Colonic mucosa (tissue), 4 donors: ENCODE data around the gene FAIM2. TPM values are rescaled to one million over a fixed set of nuclear protein-coding genes. Genes with fewer than 3 reads are reported as not detected.
A peak's percentile ranks its signal among the peaks of the same experiment; 100 is the strongest.

ENCODE experiments used
- DNase-seq: peaks from one replicate; pipeline ENCODE4 v3.0.0-alpha.2; 2020
- H3K27ac ChIP-seq: fragments of 200-600 bp; one replicate; pipeline ENCODE4 v1.8.0; 2021
- H3K27me3 ChIP-seq: fragments of 200-600 bp; one replicate; pipeline ENCODE4 v1.8.0; 2021
- H3K36me3 ChIP-seq: fragments of 200-600 bp; one replicate; pipeline ENCODE4 v1.8.0; 2021
- H3K4me1 ChIP-seq: fragments of 200-600 bp; one replicate; pipeline ENCODE4 v1.8.0; 2021; ENCODE audit warnings: mild to moderate bottlenecking
- H3K4me3 ChIP-seq: fragments of 200-600 bp; one replicate; pipeline ENCODE4 v1.8.0; 2021
- H3K9ac ChIP-seq, 2 donors: one replicate each; pipeline ENCODE4 v1.7.0; 2013; ENCODE audit warnings: control low read depth in 2 of 2, low read depth in 2 of 2, low read length in 2 of 2
- H3K9me3 ChIP-seq: fragments of 200-600 bp; one replicate; pipeline ENCODE4 v1.8.0; 2021
- CTCF ChIP-seq: fragments of 200-600 bp; IDR thresholded peaks from one replicate; pipeline ENCODE4 v1.8.0; 2022; ENCODE audit warnings: antibody characterized with exemption, mild to moderate bottlenecking
- intact Hi-C: fragments of 100-400 bp; cut with DNase I; formaldehyde crosslinking; loops from one replicate; pipeline ENCODE4 v1.14.1; 2022
- total RNA-seq, 2 donors: library from RNA; stranded (reverse); fragmentation: NEBNext Ultra II Directional in 1 of 2; extraction: Animal tissue kit (Norgen Biotek cat#: 25700) in 1 of 2; gene quantifications; one replicate each; pipeline ENCODE4 v1.2.1, GENCODE V29; 2021
- donor health status: healthy.
- donor health status: DM: no; HTN: no; CAD: no.
- donor health status: DM: no; HTN: no; CAD: no.

The FAIM2 gene
- total RNA-seq, 2 donors from 2014 or later: 2.8 to 3.6 TPM

- Histone ChIP-seq H3K4me1 (peaks cover 5% of the 10 kb centered on the region), H3K9ac (no peak overlapping the region), H3K27ac (no peak overlapping the region), H3K9me3 (no peaks in the 10 kb centered on the region), H3K36me3 (no peaks in the 10 kb centered on the region), H3K27me3 (no peaks in the 10 kb centered on the region), H3K4me3 (no peak overlapping the region)
- no peak for TF ChIP-seq CTCF
- intact Hi-C loops: no loop called here
- DNase-seq: no peak
These were observed 57.7 kb downstream of the FAIM2 start for GRCh38 chr12:49846032-49846431.

GRCh38 chr12:49843876-49844437 is 59.7 kb downstream of the FAIM2 start:
- no peak overlapping the region for H3K9ac ChIP-seq
- H3K9me3 ChIP-seq: no peaks in the 10 kb centered on the region
- H3K4me3 ChIP-seq: no peak overlapping the region
- no peak for DNase-seq
- no peaks in the 10 kb centered on the region for H3K36me3 ChIP-seq
- peaks cover 5% of the 10 kb centered on the region for H3K4me1 ChIP-seq
- no peaks in the 10 kb centered on the region for H3K27me3 ChIP-seq
- intact Hi-C loops: no loop called here
- H3K27ac ChIP-seq: no peak overlapping the region
- TF ChIP-seq CTCF: no peak

- DNase-seq: no peak
- intact Hi-C loops: no loop called here
- peak overlapping the region in 1 of 2 donors; percentile 95 for H3K9ac ChIP-seq
- peak overlapping the region; percentile 66 for H3K4me3 ChIP-seq
- no peak for TF ChIP-seq CTCF
- peaks cover 5% of the 10 kb centered on the region for H3K4me1 ChIP-seq
- no peaks in the 10 kb centered on the region for H3K27me3 ChIP-seq
- H3K27ac ChIP-seq: peak overlapping the region; percentile 88
- no peaks in the 10 kb centered on the region for H3K36me3 ChIP-seq
- no peaks in the 10 kb centered on the region for H3K9me3 ChIP-seq
These were observed 60.3 kb downstream of the FAIM2 start for GRCh38 chr12:49843411-49843810.

- peak within 1 kb of the TSS; percentile 90 to 95 for H3K9ac ChIP-seq
- peak within 1 kb of the TSS; percentile 66 for H3K4me3 ChIP-seq
- intact Hi-C loops: no loop called here
- peaks cover 5% of the 10 kb centered on the region for H3K4me1 ChIP-seq
- H3K27ac ChIP-seq: peak within 1 kb of the TSS; percentile 88
- H3K27me3 ChIP-seq: no peaks in the 10 kb centered on the region
- no peak for TF ChIP-seq CTCF
- no peaks in the 10 kb centered on the region for H3K9me3 ChIP-seq
- no peaks in the 10 kb centered on the region for H3K36me3 ChIP-seq
- DNase-seq: peak; percentile 95
These were observed 61.0 kb downstream of the FAIM2 start, which contains the start of gene BCDIN3D for GRCh38 chr12:49842519-49843352. BCDIN3D (minus strand) TSS chr12:49843106; CDS start chr12:49843087, 19 bp downstream.

- DNase-seq: no peak
These were observed 64.6 kb downstream of the FAIM2 start for GRCh38 chr12:49838973-49839633.

More at GRCh38 chr12:49838973-49839633, 64.6 kb downstream of the FAIM2 start:
- intact Hi-C loops: loop anchor here (2.0 kb wide), 1 partner anchor 62 kb away; no protein-coding TSS in a partner anchor
- Histone ChIP-seq H3K4me3 (no peak overlapping the region), H3K27ac (no peak overlapping the region), H3K9me3 (no peaks in the 10 kb centered on the region), H3K4me1 (peaks cover 5% of the 10 kb centered on the region), H3K36me3 (no peaks in the 10 kb centered on the region), H3K9ac (no peak overlapping the region), H3K27me3 (no peaks in the 10 kb centered on the region)
- peak; percentile 54 for TF ChIP-seq CTCF
